Stimulated activated CD8-positive, alpha-beta memory T cell treated with anti-CD3 and anti-CD28 coated beads, Interleukin-2, amount 100 ng/mL, for 48 hours (primary cell): ENCODE results near the gene CDKL5.

Experiments
- DNase-seq, 2 donors: peaks; one replicate each; pipeline ENCODE4 v3.0.0-alpha.2; 2020; ENCODE audit warnings: low read depth in 2 of 2

Gene CDKL5

GRCh38 chrX:18647621-18648020, 222.2 kb downstream of the CDKL5 start:
- no peak for DNase-seq

GRCh38 chrX:18649498-18649951, 224.1 kb downstream of the CDKL5 start:
- DNase-seq = no peak

DNA sequence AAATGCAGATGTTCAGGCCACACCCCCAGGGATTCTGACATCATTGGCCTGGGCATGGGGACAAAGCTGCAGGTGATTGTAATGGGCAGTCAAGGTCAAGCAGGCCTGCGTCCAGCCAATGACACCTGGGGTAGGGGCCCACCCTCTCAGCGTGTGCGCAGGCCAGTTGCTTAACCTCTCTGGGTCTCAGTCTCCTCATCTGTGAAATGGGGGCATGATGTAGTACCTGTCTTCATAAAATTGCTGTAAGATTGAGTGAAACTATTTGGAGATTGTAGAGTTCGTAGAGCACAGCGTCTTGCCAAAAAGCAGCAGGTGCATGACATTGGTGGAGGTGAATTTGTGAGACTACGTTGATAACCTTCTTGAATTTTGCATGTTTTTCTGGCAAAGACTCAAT, 225.3 kb downstream of the CDKL5 start:
- DNase-seq = no peak

GRCh38 chrX:18652636-18653035, 227.2 kb downstream of the CDKL5 start:
- DNase-seq = no peak

DNA sequence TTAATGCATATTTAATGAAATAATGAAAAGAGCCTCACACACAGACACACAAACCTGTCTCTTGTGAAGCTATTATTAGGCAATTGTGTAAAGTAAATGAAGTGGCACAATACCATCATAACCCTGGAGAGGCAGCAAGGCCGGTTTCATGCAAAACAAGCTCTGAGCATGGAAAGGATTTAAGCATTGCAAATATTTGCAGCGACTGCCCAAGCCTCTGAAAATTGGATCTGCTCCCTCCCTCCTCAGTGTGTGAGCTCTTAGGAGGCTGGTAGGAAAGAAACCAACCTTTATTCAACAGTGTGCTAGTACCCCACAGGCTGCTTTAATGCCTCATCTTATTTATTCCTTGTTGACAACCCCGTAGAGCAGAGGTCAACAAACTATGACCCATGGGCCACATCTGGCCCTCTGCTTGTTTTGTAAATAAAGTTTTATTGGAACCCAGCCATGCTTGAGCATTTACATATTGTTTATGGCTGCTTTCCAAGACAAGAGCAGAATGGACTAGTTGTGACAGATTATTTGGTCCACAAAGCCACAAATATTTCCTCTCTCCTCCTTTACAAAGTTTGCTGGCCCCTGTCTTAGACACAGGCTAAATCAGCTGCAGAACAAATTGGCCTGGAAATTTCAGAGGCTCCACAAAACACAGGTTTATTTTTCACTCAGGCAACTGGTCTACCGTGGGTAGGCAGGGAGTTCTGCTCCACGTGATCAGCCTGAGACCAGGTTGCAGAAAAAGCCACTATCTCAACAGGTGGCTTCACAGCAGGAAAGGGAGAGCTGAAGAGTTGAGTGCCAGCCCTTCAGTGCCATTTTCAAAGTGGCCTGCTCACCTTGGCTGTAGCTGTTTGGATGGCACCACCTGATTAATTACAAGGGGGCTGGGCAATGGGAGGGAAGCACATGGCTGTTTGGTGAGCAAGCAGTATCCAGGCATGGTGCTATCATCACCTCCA, 229.7 kb downstream of the CDKL5 start:
- DNase-seq = no peak

GRCh38 chrX:18661273-18661672, 235.9 kb downstream of the CDKL5 start:
- DNase-seq = no peak

DNA sequence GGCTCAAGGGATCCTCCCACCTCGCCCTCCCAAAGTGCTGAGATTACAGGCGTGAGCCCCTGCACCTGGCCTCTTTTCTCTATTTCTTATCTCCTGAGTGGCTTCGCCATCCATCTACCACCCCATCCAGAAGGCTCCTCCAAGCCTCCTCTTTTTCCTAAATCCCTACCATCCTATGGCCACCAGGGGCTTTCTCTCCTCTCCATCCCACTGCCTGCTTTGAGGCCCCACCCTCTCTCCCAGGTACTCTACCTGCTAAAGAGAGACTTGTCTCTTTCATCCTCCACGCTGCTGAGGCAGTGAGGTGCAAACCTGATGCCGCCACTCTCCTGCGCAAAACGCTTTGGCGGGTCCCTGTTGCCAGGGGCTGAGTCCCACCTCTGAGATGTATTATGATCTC, 239.5 kb downstream of the CDKL5 start:
- no peak for DNase-seq

- DNase-seq = no peak
Observed at GRCh38 chrX:18666614-18667013, 241.2 kb downstream of the CDKL5 start.

DNA sequence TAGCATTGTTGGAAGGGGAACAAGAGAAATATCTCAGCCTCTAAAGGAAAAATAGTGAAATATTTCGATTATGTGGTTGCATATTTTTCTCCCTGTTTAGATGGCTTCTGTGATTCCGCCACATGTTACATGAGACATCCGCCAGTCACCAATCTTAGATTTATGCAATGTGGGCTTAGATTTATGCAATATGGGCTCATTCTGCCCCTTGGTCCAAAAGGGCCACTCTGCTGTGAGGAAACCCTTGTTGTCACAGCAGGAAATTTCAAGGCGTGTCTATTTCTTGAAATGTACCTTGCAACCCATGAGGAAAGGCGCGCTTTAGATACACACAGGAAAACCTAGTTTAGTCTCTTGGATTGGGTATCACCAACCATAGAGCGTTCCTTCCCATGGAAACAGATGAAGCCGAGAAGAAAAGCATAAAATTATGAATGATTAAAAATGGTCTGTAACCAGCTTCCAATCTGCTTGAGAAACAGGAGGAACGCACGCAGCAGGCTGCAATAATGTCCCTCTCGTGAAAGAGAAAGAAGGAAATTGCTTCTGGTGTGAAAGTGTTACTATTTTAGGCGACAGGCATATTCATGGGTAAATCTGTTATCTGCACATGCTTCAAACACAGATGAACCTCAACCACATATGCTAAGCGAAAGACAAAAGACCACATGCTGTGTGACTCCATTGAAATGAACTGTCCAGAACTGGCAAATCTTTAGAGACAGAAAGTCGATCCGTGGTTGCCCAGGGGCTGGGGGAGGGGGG, 242.8 kb downstream of the CDKL5 start:
- DNase-seq = no peak

DNA sequence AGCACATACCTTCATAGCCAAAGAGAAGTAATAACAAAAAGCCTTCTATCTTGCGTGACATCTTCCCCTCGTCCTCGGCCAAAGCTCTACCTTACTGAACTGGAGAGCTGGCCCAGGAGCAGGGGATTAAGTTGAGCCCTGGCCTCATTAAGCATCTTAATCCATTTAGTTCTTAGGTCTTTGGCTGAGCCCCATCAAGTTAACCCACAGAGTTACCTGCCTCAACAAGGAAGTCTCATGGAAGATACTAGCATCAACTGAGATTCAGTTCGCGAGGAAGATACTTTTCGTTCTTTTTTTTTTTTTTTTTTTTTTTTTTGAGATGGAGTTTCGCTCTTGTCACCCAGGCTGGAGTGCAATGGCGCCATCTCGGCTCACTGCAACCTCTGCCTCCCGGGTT, 246.6 kb downstream of the CDKL5 start, which contains the start of gene RS1:
Gene RS1, minus strand, starts transcription at position 101 of the 400 bp plus-strand sequence. Its CDS starts 40 bp downstream, at position 61.
- no peak for DNase-seq

- DNase-seq = no peak
Observed at GRCh38 chrX:18674417-18674787, 249.0 kb downstream of the CDKL5 start.

DNA sequence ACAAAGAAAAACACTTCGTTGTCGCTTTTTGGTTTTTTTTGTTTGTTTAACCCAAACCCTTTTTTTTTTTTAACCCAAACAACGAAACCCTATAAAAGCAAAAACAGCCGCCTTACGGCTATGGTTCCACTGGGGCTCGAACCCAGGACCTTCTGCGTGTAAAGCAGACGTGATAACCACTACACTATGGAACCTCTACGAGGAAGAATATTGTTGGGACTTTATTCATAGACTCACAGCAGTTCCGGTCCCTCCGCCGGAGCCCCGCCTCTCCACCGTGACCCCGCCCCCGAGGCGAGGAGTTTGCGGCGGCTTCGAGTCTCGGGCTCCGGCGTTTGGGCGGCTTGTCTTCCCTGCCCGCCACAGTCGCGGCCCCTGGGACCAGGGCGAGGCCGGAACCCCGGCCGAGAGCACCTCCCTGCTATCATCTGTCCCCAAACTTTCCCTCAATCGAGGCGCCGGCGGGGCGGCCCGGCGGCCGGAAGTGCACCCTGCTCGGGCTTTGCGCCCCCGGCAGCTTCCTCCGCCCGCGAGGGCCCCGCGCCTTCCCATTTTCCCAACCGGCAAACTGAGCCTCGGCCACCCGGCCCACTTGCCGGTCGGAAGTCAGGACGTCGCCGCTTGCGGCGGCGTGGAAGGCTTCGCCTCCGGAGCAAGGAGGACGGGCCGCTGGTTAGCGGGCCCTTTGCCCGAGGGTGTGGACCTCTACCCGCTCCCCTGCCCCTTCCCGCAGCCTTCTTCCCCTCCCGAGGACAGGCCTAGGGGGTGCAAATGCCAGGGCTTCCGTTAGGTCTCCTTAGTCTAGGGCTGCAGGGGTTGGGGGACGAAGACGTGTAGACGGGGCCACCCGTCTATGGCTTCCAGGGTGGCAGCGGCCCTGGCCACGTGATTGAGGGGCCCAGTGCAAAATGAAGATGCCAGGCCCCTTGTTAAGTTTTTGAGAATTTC, 249.7 kb downstream of the CDKL5 start:
- peak; percentile 51 to 56 for DNase-seq

GRCh38 chrX:18676050-18676449, 250.6 kb downstream of the CDKL5 start:
- no peak for DNase-seq

GRCh38 chrX:18676470-18676869, 251.1 kb downstream of the CDKL5 start:
- no peak for DNase-seq

DNA sequence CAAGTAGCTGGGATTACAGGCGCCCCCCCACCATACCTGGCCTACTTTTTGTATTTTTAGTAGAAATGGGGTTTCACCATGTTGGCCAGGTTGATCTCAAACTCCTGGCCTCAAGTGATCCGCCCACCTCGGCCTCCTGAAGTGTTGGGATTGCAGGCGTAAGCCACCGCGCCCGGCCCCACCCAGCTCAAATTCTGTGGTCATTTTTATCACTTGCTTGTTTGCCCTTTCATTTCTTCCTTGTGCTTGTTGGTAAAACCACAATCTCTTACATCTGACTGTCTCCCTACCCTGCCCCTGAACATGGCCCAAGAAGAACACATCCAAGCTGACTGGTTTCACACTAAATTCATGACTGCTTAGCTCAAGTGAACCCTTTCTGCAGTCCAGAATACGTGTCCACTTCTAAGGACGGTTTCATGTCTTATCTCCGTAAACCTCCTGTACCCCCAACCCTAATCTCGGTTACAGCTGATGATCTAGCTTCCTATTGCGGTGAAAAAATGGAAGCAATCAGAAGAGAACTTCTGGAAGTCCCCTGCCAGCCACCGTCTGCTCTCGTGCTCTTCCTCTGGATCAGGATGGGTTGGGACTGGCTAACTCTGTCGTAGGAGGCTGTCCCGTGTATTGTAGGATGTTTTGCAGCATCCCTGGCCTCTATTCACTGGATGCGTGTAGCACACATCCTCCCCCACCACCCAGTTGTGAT, 251.9 kb downstream of the CDKL5 start:
- DNase-seq = no peak

GRCh38 chrX:18681996-18682395, 256.6 kb downstream of the CDKL5 start:
- DNase-seq = no peak

DNA sequence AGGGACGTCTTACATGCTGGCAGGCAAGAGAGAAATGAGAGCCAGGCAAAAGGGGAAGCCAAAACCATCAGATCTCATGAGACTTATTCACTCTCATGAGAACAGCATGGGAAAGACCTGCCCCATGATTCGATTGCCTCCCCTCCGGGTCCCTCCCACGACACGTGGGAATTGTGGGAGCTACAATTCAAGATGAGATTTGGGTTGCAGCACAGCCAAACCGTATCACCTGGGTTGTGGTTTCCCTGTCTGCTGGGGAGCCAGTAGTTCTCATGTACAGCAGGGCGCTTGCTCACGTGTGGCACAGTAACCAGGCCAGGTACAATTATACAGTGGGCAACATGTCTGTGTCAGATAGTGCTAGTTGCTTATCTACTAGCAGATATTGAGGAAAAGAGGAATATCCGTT, 257.6 kb downstream of the CDKL5 start:
- DNase-seq = no peak

DNA sequence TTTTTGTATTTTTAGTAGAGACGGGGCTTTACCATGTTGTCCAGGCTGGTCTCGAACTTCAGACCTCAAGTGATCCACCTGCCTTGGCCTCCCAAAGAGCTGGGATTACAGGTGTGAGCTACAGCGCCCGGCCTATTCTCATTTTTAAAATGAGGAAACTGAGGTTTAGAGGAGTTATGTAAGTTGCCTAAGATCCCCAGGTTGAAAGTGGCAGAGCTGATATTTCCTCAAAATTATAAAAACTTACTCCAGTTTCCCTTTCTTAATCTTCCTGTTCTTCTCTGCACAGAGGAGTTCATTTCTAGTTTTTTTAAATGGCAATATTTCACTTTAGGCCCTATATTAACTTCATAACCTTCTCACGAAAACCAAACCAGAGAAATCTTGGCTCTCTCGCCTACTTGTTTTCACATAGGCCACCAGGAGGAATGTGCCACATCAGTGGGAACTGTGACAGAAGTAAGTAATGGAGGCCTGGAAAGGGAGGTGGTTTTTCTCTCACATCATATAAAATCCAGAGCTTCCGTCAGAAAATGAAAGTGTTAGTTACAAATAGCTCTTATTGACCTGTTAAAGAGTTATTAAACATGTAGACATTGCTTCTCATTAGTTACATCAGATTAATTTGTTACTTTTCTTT, 262.6 kb downstream of the CDKL5 start:
- no peak for DNase-seq

DNA sequence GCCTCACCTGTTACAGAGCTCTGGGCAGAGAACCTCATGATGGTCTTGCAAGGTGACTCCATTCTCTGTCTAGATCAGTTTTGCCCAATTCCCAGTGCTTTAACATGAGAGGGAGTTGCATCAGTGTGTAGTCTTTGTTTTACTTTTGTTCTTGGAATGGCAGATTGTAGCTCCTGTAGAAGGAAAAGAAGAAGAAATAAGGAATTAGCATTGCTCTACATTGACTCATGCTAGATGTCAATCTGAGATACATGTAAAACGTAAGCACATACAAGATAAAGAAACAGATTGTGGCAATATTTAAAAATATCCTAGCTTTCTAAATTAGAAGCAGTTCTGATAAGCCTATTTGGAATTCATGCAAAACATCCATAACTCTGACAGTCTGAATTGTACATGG, 266.0 kb downstream of the CDKL5 start:
- DNase-seq = no peak

DNA sequence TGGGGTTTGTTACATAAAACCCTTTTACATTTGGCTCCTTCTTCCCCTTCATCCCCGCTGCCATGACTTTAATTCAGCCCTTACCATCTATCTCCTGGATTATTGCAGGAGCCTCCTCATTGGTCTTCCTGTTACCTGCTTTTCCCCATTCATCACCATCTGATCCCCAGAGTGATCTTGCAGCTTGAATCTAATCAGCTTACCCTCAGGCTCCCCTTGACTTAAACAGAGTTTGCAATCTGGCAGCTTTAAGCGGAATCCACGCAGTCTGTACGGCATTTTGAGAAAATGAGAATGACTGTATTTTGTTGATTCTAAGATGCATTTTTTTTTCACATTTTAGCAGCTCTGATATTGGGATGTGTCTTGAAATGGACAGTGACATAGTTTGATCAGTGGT, 267.1 kb downstream of the CDKL5 start:
- no peak for DNase-seq
